Thyroid gland (tissue), 4 donors: Measurements from ENCODE around the gene AARSD1.

Experiments
- POLR2A ChIP-seq, 2 donors: fragments of 450-650 bp; IDR thresholded peaks; one replicate each; pipeline ENCODE4 v1.6.1; 2017; ENCODE audit warnings: antibody characterized with exemption in 2 of 2, mild to moderate bottlenecking in 2 of 2, moderate library complexity in 1 of 2
- TF ChIP-seq, protein P1 (sequence below), 6 experiments: fragments of 200-600 bp in 3 of 6; fragments of 450-650 bp in 3 of 6; sonication (generic) in 3 of 6; IDR thresholded peaks; one replicate each; pipeline ENCODE4 v1.5.1; 2016 to 2019; ENCODE audit warnings: antibody characterized with exemption in 6 of 6, mild to moderate bottlenecking in 2 of 6, inconsistent platforms in 1 of 6, moderate library complexity in 1 of 6

DNA sequence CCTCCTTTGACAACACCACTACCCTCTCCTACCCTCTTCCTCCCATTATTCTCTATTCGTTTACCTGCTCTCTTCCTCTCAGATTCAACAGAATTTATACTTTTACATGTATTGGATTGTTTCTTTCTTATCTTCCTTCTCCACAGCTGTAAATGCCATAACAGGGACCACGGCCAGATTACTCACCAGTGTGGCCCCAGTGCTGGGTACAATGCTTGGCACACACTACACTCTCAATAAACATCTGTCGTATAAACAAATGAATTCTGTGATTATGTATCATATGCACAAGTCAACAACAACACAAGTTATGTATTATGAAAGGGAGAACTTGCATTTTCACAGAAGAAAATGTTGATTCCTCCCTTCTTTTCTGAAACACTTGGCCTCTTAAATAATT lies 20.0 kb downstream of the AARSD1 start:
- TF ChIP-seq, protein P1, sequence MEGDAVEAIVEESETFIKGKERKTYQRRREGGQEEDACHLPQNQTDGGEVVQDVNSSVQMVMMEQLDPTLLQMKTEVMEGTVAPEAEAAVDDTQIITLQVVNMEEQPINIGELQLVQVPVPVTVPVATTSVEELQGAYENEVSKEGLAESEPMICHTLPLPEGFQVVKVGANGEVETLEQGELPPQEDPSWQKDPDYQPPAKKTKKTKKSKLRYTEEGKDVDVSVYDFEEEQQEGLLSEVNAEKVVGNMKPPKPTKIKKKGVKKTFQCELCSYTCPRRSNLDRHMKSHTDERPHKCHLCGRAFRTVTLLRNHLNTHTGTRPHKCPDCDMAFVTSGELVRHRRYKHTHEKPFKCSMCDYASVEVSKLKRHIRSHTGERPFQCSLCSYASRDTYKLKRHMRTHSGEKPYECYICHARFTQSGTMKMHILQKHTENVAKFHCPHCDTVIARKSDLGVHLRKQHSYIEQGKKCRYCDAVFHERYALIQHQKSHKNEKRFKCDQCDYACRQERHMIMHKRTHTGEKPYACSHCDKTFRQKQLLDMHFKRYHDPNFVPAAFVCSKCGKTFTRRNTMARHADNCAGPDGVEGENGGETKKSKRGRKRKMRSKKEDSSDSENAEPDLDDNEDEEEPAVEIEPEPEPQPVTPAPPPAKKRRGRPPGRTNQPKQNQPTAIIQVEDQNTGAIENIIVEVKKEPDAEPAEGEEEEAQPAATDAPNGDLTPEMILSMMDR (IDR thresholded peaks at IDR 0.05) = no peak
- no peak for TF ChIP-seq POLR2A (IDR thresholded peaks at IDR 0.05)
